Measurements from ENCODE around the gene PPIL1. TPM values are rescaled to one million over a fixed set of nuclear protein-coding genes. Genes with fewer than 3 reads are reported as not detected.

Gene PPIL1
- total RNA-seq, 1 experiment from 2014 or later, result 24.4 TPM

- no peak for DNase-seq (ENCODE audit: low spot score)
Observed at GRCh38 chr6:36888654-36889481, 14.3 kb upstream of the PPIL1 start.

GRCh38 chr6:36888115-36888643, 13.6 kb upstream of the PPIL1 start:
- DNase-seq (ENCODE audit: low spot score), result no peak

GRCh38 chr6:36886950-36887618, 12.5 kb upstream of the PPIL1 start:
- DNase-seq (ENCODE audit: low spot score), result no peak

- peak; percentile 99 for DNase-seq (ENCODE audit: low spot score)
Observed at GRCh38 chr6:36885461-36886401, 11.1 kb upstream of the PPIL1 start, which contains the start of gene C6orf89. TSS of gene C6orf89 (plus strand) at chr6:36885952. CDS start at chr6:36899445, 13,493 bp downstream.

GRCh38 chr6:36884610-36885009, 10.0 kb upstream of the PPIL1 start:
- no peak for DNase-seq (ENCODE audit: low spot score)

- DNase-seq (ENCODE audit: low spot score), result no peak
Observed at GRCh38 chr6:36875250-36875633, 639 bp upstream of the PPIL1 start.

GRCh38 chr6:36873612-36874442, 776 bp downstream of the PPIL1 start:
- DNase-seq (ENCODE audit: low spot score), result peak; percentile 53

GRCh38 chr6:36873115-36873514, 1.5 kb downstream of the PPIL1 start:
- DNase-seq (ENCODE audit: low spot score), result no peak

- DNase-seq (ENCODE audit: low spot score), result no peak
Observed at GRCh38 chr6:36871686-36872085, 2.9 kb downstream of the PPIL1 start.

- DNase-seq (ENCODE audit: low spot score), result no peak
Observed at GRCh38 chr6:36867471-36868224, 7.0 kb downstream of the PPIL1 start.

- DNase-seq (ENCODE audit: low spot score), result no peak
Observed at GRCh38 chr6:36865835-36866234, 8.8 kb downstream of the PPIL1 start.

GRCh38 chr6:36863670-36864540, 10.7 kb downstream of the PPIL1 start:
- DNase-seq (ENCODE audit: low spot score), result no peak

- no peak for DNase-seq (ENCODE audit: low spot score)
Observed at GRCh38 chr6:36862848-36863382, 11.7 kb downstream of the PPIL1 start.

GRCh38 chr6:36862164-36862847, 12.3 kb downstream of the PPIL1 start:
- no peak for DNase-seq (ENCODE audit: low spot score)

GRCh38 chr6:36860126-36860525, 14.5 kb downstream of the PPIL1 start:
- no peak for DNase-seq (ENCODE audit: low spot score)

GRCh38 chr6:36858407-36858981, 16.1 kb downstream of the PPIL1 start:
- no peak for DNase-seq (ENCODE audit: low spot score)

- DNase-seq (ENCODE audit: low spot score), result no peak
Observed at GRCh38 chr6:36857325-36857724, 17.3 kb downstream of the PPIL1 start.

- no peak for DNase-seq (ENCODE audit: low spot score)
Observed at GRCh38 chr6:36856277-36856676, 18.3 kb downstream of the PPIL1 start.
